ENCODE results near the gene OSBPL3.

DNA sequence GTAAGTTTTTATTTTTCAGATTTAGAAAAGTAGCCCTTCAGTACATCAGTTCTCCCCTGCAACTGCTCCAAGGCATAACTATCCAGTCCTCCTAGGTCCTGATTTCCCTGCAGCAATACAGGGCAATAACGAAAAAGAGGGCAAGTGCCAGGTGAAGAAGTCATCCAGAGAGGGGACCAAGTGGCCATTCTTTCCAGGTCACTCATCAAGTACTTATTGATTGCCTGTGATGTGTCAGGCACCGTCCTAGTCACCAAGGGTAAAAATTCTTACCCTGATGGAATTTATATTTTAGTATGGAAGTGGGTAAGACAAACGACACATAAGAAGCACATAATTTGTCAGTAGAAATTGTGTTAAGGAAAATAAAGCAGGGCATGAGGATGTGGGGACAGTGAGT is 155.6 kb downstream of the OSBPL3 start:
- TF ChIP-seq POLR2A (IDR thresholded peaks at IDR 0.05; ENCODE audit: low read depth, low read length) = no peak
- no peak for TF ChIP-seq POLR2AphosphoS5 (IDR thresholded peaks at IDR 0.05; ENCODE audit: low read depth, low read length)
